GM12878 (cell line): ENCODE measurements around the gene PPP1R27. TPM values are rescaled to one million over a fixed set of nuclear protein-coding genes. Genes with fewer than 3 reads are reported as not detected.
A peak's percentile ranks its signal among the peaks of the same experiment; 100 is the strongest.

Experiments used
- ATAC-seq: fragments of 200-7000 bp; cut with Tn5 transposase; 3 replicates; pipeline ENCODE4 v1.9.1; 2020; ENCODE audit warnings: mild to moderate bottlenecking, moderate library complexity
- BruUV-seq: library from RNA; stranded (reverse); fragments of 400-500 nt; replicated peaks from 2 replicates; lab custom pipeline; 2021; lab: Mats Ljungman, UMichigan
- CTCF ChIA-PET: fragments of 300-600 bp; sonication (Branson Sonifier 250); formaldehyde crosslinking; extraction: SDS; loops from one replicate; lab custom pipeline; 2021; ENCODE audit warnings: inconsistent platforms; lab: Yijun Ruan, JAX
- POLR2A ChIA-PET: fragments of 350-600 bp; formaldehyde crosslinking; extraction: SDS; loops from one replicate; lab custom pipeline; 2021; ENCODE audit warnings: inconsistent platforms; lab: Charles Lee
- RAD21 ChIA-PET: fragments of 300-600 bp; sonication (Branson Sonifier 250); formaldehyde crosslinking; loops from one replicate; lab custom pipeline; 2023; ENCODE audit warnings: antibody characterized with exemption; ENCODE audit not compliant: unreplicated experiment; lab: Charles Lee
- SMC1A ChIA-PET: fragments of 300-600 bp; sonication (Branson Sonifier 250); formaldehyde crosslinking; loops from one replicate; lab custom pipeline; 2023; ENCODE audit not compliant: unreplicated experiment, uncharacterized antibody; lab: Charles Lee
- DNase-seq: peaks from one replicate; pipeline ENCODE4 v3.0.0-alpha.2; 2011; ENCODE audit warnings: low read depth, low spot score
- FAIRE-seq: peaks from 3 replicates; lab custom pipeline; 2011; peaks lifted over from hg19 to GRCh38; lab: Jason Lieb, UNC
- H2AFZ ChIP-seq: 2 replicates; pipeline ENCODE4 v1.6.0; 2011; ENCODE audit warnings: low read depth, low read length, control low read depth; ENCODE audit not compliant: control insufficient read depth
- H3K27ac ChIP-seq: 2 replicates; pipeline ENCODE4 v1.5.1; 2011; ENCODE audit warnings: control low read depth; ENCODE audit not compliant: control insufficient read depth, insufficient read depth
- H3K27me3 ChIP-seq, 2 experiments: replicated peaks in 1 of 2; 2 replicates each; pipeline versions ENCODE4 v1.6.0 to v1.6.1; 2011; ENCODE audit warnings: low read length in 1 of 2; ENCODE audit not compliant: control insufficient read depth in 2 of 2, insufficient read depth in 2 of 2
- H3K36me3 ChIP-seq, 2 experiments: 2 replicates each; pipeline ENCODE4 v1.5.1; 2011; ENCODE audit warnings: low read length in 1 of 2; ENCODE audit not compliant: control insufficient read depth in 2 of 2, insufficient read depth in 2 of 2
- H3K4me1 ChIP-seq: 2 replicates; pipeline ENCODE4 v1.6.1; 2011; ENCODE audit warnings: mild to moderate bottlenecking, low read length, moderate library complexity, mixed read lengths; ENCODE audit not compliant: control insufficient read depth, insufficient read depth
- H3K4me2 ChIP-seq: 2 replicates; pipeline ENCODE4 v1.6.0; 2011; ENCODE audit warnings: control low read depth; ENCODE audit not compliant: control insufficient read depth, insufficient read depth
- H3K4me3 ChIP-seq: fragments of 200-600 bp; sonication (generic); 2 replicates; pipeline ENCODE4 v1.5.1; 2016
- H3K79me2 ChIP-seq: 2 replicates; pipeline ENCODE4 v1.6.0; 2011; ENCODE audit warnings: low read length; ENCODE audit not compliant: control insufficient read depth, insufficient read depth
- H3K9ac ChIP-seq: 2 replicates; pipeline ENCODE4 v1.8.0; 2011; ENCODE audit warnings: low read length, control low read depth, mixed read lengths; ENCODE audit not compliant: control insufficient read depth, insufficient read depth
- H3K9me3 ChIP-seq: replicated peaks from 3 replicates; pipeline ENCODE4 v1.5.1; 2011; ENCODE audit warnings: mild to moderate bottlenecking, low read length; ENCODE audit not compliant: control insufficient read depth, insufficient read depth
- H4K20me1 ChIP-seq: 2 replicates; pipeline ENCODE4 v1.6.0; 2011; ENCODE audit not compliant: control insufficient read depth, insufficient read depth
- ATF2 ChIP-seq: IDR thresholded peaks from 2 replicates; pipeline ENCODE4 v1.6.1; 2012; ENCODE audit warnings: low read length, inconsistent platforms
- BCL3 ChIP-seq: IDR thresholded peaks from 2 replicates; pipeline ENCODE4 v1.6.1; 2011; ENCODE audit warnings: borderline replicate concordance, low read depth, mild to moderate bottlenecking, moderate library complexity, low read length; ENCODE audit not compliant: insufficient read depth, poor library complexity, severe bottlenecking
- BHLHE40 ChIP-seq, 2 experiments: fragments of 450-650 bp in 1 of 2; IDR thresholded peaks; 2 replicates each; pipeline ENCODE4 v1.6.1; 2011 to 2017; ENCODE audit warnings: low read depth in 2 of 2, borderline replicate concordance in 1 of 2, improper control_type of control experiment in 1 of 2, low read length in 1 of 2, mild to moderate bottlenecking in 1 of 2
- E2F8 ChIP-seq: fragments of 450-650 bp; IDR thresholded peaks from 2 replicates; pipeline ENCODE4 v1.6.1; 2018; ENCODE audit warnings: mild to moderate bottlenecking, low read depth, moderate library complexity; ENCODE audit not compliant: partially characterized antibody
- GATAD2B ChIP-seq: fragments of 450-650 bp; conservative IDR thresholded peaks from 2 replicates; pipeline ENCODE4 v1.6.1; 2017; ENCODE audit warnings: low read depth, mild to moderate bottlenecking, moderate library complexity
- HDGF ChIP-seq: fragments of 450-650 bp; IDR thresholded peaks from 2 replicates; pipeline ENCODE4 v1.6.1; 2016; ENCODE audit warnings: antibody characterized with exemption
- NFIC ChIP-seq: IDR thresholded peaks from 2 replicates; pipeline ENCODE4 v1.6.1; 2012; ENCODE audit warnings: low read depth, mild to moderate bottlenecking, inconsistent platforms, low read length, moderate library complexity
- NFYB ChIP-seq: IDR thresholded peaks from 2 replicates; pipeline ENCODE4 v1.6.1; 2011; ENCODE audit warnings: low read depth, mild to moderate bottlenecking, low read length, improper control_type of control experiment, moderate library complexity; ENCODE audit not compliant: insufficient read depth
- PBX3 ChIP-seq: IDR thresholded peaks from 2 replicates; pipeline ENCODE4 v1.6.1; 2011; ENCODE audit warnings: mild to moderate bottlenecking, low read depth, low read length, moderate library complexity; ENCODE audit not compliant: insufficient replicate concordance
- POLR2A ChIP-seq: IDR thresholded peaks from 2 replicates; pipeline ENCODE4 v1.6.1; 2011; ENCODE audit warnings: low read depth, mild to moderate bottlenecking, low read length
- POLR2AphosphoS2 ChIP-seq: IDR thresholded peaks from 2 replicates; pipeline ENCODE4 v1.6.1; 2011; ENCODE audit warnings: low read depth, mild to moderate bottlenecking, low read length, improper control_type of control experiment, moderate library complexity
- RUNX3 ChIP-seq: IDR thresholded peaks from 2 replicates; pipeline ENCODE4 v1.6.1; 2012; ENCODE audit warnings: low read length, inconsistent platforms
- SMAD5 ChIP-seq: IDR thresholded peaks from 2 replicates; pipeline ENCODE4 v1.6.1; 2016; ENCODE audit warnings: antibody characterized with exemption, low read depth
- SMARCA5 ChIP-seq: fragments of 450-650 bp; IDR thresholded peaks from 2 replicates; pipeline ENCODE4 v1.6.1; 2017; ENCODE audit warnings: mild to moderate bottlenecking
- TARDBP ChIP-seq: IDR thresholded peaks from 2 replicates; pipeline ENCODE4 v1.6.1; 2016; ENCODE audit warnings: borderline replicate concordance
- ZNF622 ChIP-seq: fragments of 450-650 bp; IDR thresholded peaks from 2 replicates; pipeline ENCODE4 v1.6.1; 2017; ENCODE audit warnings: mild to moderate bottlenecking, inconsistent platforms
- WGBS: methylation state at CpG from one replicate; pipeline ENCODE4 v1.1.6; 2016; ENCODE audit warnings: low lambda C conversion rate; ENCODE audit not compliant: insufficient replicate concordance, insufficient coverage; ENCODE audit errors: missing lambda C conversion rate; 5-methylcytosine and 5-hydroxymethylcytosine counted together
- in situ Hi-C: fragments of 300-500 bp; cut with MboI; formaldehyde crosslinking; loops from 9 replicates; pipeline ENCODE4 v1.14.3; 2018; ENCODE audit warnings: mixed read lengths
- intact Hi-C: fragments of 100-400 bp; cut with micrococcal nuclease; formaldehyde crosslinking; loops from one replicate; pipeline ENCODE4 v1.14.2; 2022; ENCODE audit not compliant: unreplicated experiment
- polyA plus RNA-seq, 11 experiments: library from polyadenylated mRNA; depleted of rRNA in 4 of 11; unstranded in 6 of 11; stranded (reverse) in 5 of 11; fragments of >200 nt; fragmentation: Nextera tagmentation in 4 of 11; fragmentation: Illumina TruSeq in 1 of 11; extraction: Ambion mirVana in 4 of 11; extraction: Trizol in 1 of 11; gene quantifications; 1 replicate in 1 of 11; 2 replicates in 10 of 11; pipeline versions ENCODE4 v1.2.1 to v1.2.3, GENCODE V29; 2011 to 2016; ENCODE audit warnings: inconsistent platforms in 2 of 11, missing spikeins in 2 of 11, low read depth in 1 of 11
- total RNA-seq, 4 experiments: library from RNA; depleted of rRNA in 3 of 4; stranded (reverse); fragments of >200 nt in 3 of 4; fragmentation: Illumina TruSeq in 1 of 4; extraction: Trizol in 1 of 4; gene quantifications; 2 replicates each; pipeline versions ENCODE4 v1.2.1 to v1.2.3, GENCODE V29; 2013 to 2021

PPP1R27 gene
- total and polyA plus RNA-seq, 10 of the 15 experiments (the other 5 are each of a cell fraction or from before 2014, with no cell fraction given), result 0.17 to 1.6 (median 0.49) TPM; not detected in 3

- no peak for DNase-seq
- intact Hi-C loops (no loop called here), in situ Hi-C loops (no loop called here)
- Histone ChIP-seq H3K9me3 (no peaks in the 10 kb centered on the region), H4K20me1 (0 out of 2 replicates have a peak, but pooled peaks cover 3% of the 10 kb centered on the region), H3K9ac (peak overlapping the region; percentile 9), H3K79me2 (peaks cover 72% of the 10 kb centered on the region), H3K27me3 (no peaks in the 10 kb centered on the region), H3K4me3 (no peak overlapping the region), H3K36me3 (peaks cover 11 to 24% of the 10 kb centered on the region in 2 experiments; a peak in 3 of 4 replicates), H2AFZ (no peak overlapping the region), H3K4me1 (peaks cover 13% of the 10 kb centered on the region), H3K4me2 (no peak overlapping the region), H3K27ac (no peak overlapping the region)
- RAD21 ChIA-PET, result interaction anchor here (0.6 kb wide), 1 partner anchor 17 kb away, joined by 3 read pairs; no protein-coding TSS in a partner anchor
- CTCF ChIA-PET, result interaction anchor here (0.9 to 1.0 kb wide), 2 partner anchors 8 to 131 kb away, joined by 3 read pairs; no protein-coding TSS in a partner anchor
- FAIRE-seq, result no peak
- 61% methylated on average over 18 of the region's 18 CpGs for WGBS
- SMC1A ChIA-PET, result no interaction called here
- POLR2A ChIA-PET, result interaction anchor here (0.6 to 1.4 kb wide), 3 partner anchors 14 to 102 kb away, joined by 3 to 5 read pairs (median 3); partner anchors contain the start of gene MCRIP1
- BruUV-seq, result no TSS peak
- peak; percentile 0; the same call in 1 of the 3 replicates for ATAC-seq
- TF ChIP-seq NFYB (no peak), PBX3 (peak; percentile 42), HDGF (0 out of 2 replicates have a peak, but pooled peaks have one; percentile 63), BCL3 (peak; percentile 59), BHLHE40 (IDR thresholded peaks at IDR 0.05; ENCODE audit: borderline replicate concordance in 1 of 2, low read depth in 2 of 2, low read length in 1 of 2) (no peak), ATF2 (peak; percentile 39; the same call in 1 of the 2 replicates), ZNF622 (no peak), SMARCA5 (no peak), POLR2A (peak; percentile 78), TARDBP (peak; percentile 30; the same call in 1 of the 2 replicates), E2F8 (peak; percentile 51), RUNX3 (peak; percentile 23), POLR2AphosphoS2 (peak; percentile 4; the same call in 1 of the 2 replicates), GATAD2B (0 out of 2 replicates have a peak, but pooled peaks have one; percentile 27), NFIC (0 out of 2 replicates have a peak, but pooled peaks have one; percentile 15), SMAD5 (no peak; the same call in 1 of the 2 replicates)
These were observed 31.8 kb upstream of the PPP1R27 start for GRCh38 chr17:81866440-81867169.
